Measurements from ENCODE around the gene TMEM97. TPM values are rescaled to one million over a fixed set of nuclear protein-coding genes. Genes with fewer than 3 reads are reported as not detected.

The TMEM97 gene
- total and polyA plus RNA-seq, 2 experiments from 2014 or later: 63.6 to 66.9 TPM

GRCh38 chr17:28276011-28276410 is 43.0 kb upstream of the TMEM97 start:
- Histone ChIP-seq H3K4me1 (ENCODE audit: insufficient read depth) (no peaks in the 10 kb centered on the region), H2AFZ (no peak overlapping the region), H3K9me3 (ENCODE audit: low read depth) (no peaks in the 10 kb centered on the region), H3K27me3 (no peaks in the 10 kb centered on the region), H3K79me2 (no peaks in the 10 kb centered on the region), H3K36me3 (replicated peaks; ENCODE audit: insufficient read depth, low read depth) (no peaks in the 10 kb centered on the region), H3K9me2 (replicated peaks; ENCODE audit: insufficient read depth) (no peaks in the 10 kb centered on the region), H3K27ac (no peak overlapping the region), H4K20me1 (ENCODE audit: insufficient read depth, poor library complexity, severe bottlenecking) (no peaks in the 10 kb centered on the region), H3K4me2 (no peak overlapping the region), H3K4me3 (no peak overlapping the region)
- TF ChIP-seq EZH2 (IDR thresholded peaks at IDR 0.05; ENCODE audit: borderline replicate concordance) (no peak), CTCF (IDR thresholded peaks at IDR 0.05; ENCODE audit: poor library complexity) (no peak), EZH2phosphoT487 (IDR thresholded peaks at IDR 0.05; ENCODE audit: low read depth, severe bottlenecking, unreplicated experiment) (no peak)
- WGBS (ENCODE audit: low lambda C conversion rate, missing lambda C conversion rate): 93% methylated on average over 6 of the region's 6 CpGs
- DNase-seq (ENCODE audit: low spot score): no peak

GRCh38 chr17:28279411-28279810 is 39.6 kb upstream of the TMEM97 start:
- DNase-seq (ENCODE audit: low spot score): no peak
- Histone ChIP-seq H3K27ac (no peak overlapping the region), H3K27me3 (no peaks in the 10 kb centered on the region), H3K9me2 (replicated peaks; ENCODE audit: insufficient read depth) (no peaks in the 10 kb centered on the region), H3K4me3 (no peak overlapping the region), H4K20me1 (ENCODE audit: insufficient read depth, poor library complexity, severe bottlenecking) (no peaks in the 10 kb centered on the region), H3K36me3 (replicated peaks; ENCODE audit: insufficient read depth, low read depth) (no peaks in the 10 kb centered on the region), H3K4me2 (no peak overlapping the region), H3K9me3 (ENCODE audit: low read depth) (no peaks in the 10 kb centered on the region), H3K79me2 (no peaks in the 10 kb centered on the region), H3K4me1 (ENCODE audit: insufficient read depth) (no peaks in the 10 kb centered on the region), H2AFZ (no peak overlapping the region)
- WGBS (ENCODE audit: low lambda C conversion rate, missing lambda C conversion rate): 88% methylated on average over 6 of the region's 6 CpGs
- no peak for TF ChIP-seq CTCF (IDR thresholded peaks at IDR 0.05; ENCODE audit: poor library complexity)
- no peak for TF ChIP-seq EZH2 (IDR thresholded peaks at IDR 0.05; ENCODE audit: borderline replicate concordance)
- TF ChIP-seq EZH2phosphoT487 (IDR thresholded peaks at IDR 0.05; ENCODE audit: low read depth, severe bottlenecking, unreplicated experiment): no peak

- no peak overlapping the region for H3K27ac ChIP-seq
- no peak overlapping the region for H2AFZ ChIP-seq
- H3K4me3 ChIP-seq: no peak overlapping the region
- H3K36me3 ChIP-seq (replicated peaks; ENCODE audit: insufficient read depth, low read depth): no peaks in the 10 kb centered on the region
- 84% methylated on average over 3 of the region's 3 CpGs for WGBS (ENCODE audit: low lambda C conversion rate, missing lambda C conversion rate)
- no peaks in the 10 kb centered on the region for H3K27me3 ChIP-seq
- H3K9me2 ChIP-seq (replicated peaks; ENCODE audit: insufficient read depth): no peaks in the 10 kb centered on the region
- no peaks in the 10 kb centered on the region for H4K20me1 ChIP-seq (ENCODE audit: insufficient read depth, poor library complexity, severe bottlenecking)
- H3K79me2 ChIP-seq: no peaks in the 10 kb centered on the region
- no peak for DNase-seq (ENCODE audit: low spot score)
- TF ChIP-seq EZH2 (IDR thresholded peaks at IDR 0.05; ENCODE audit: borderline replicate concordance) (no peak), EZH2phosphoT487 (IDR thresholded peaks at IDR 0.05; ENCODE audit: low read depth, severe bottlenecking, unreplicated experiment) (no peak), CTCF (IDR thresholded peaks at IDR 0.05; ENCODE audit: poor library complexity) (no peak)
- no peaks in the 10 kb centered on the region for H3K9me3 ChIP-seq (ENCODE audit: low read depth)
- no peaks in the 10 kb centered on the region for H3K4me1 ChIP-seq (ENCODE audit: insufficient read depth)
- no peak overlapping the region for H3K4me2 ChIP-seq
These were observed 38.2 kb upstream of the TMEM97 start for GRCh38 chr17:28280826-28281225.

GRCh38 chr17:28282596-28282995 is 36.4 kb upstream of the TMEM97 start:
- Histone ChIP-seq H3K9me2 (replicated peaks; ENCODE audit: insufficient read depth) (no peaks in the 10 kb centered on the region), H3K27ac (no peak overlapping the region), H3K79me2 (no peaks in the 10 kb centered on the region), H3K27me3 (no peaks in the 10 kb centered on the region), H3K4me2 (no peak overlapping the region), H3K4me3 (no peak overlapping the region), H4K20me1 (ENCODE audit: insufficient read depth, poor library complexity, severe bottlenecking) (no peaks in the 10 kb centered on the region), H3K9me3 (ENCODE audit: low read depth) (no peaks in the 10 kb centered on the region), H3K4me1 (ENCODE audit: insufficient read depth) (no peaks in the 10 kb centered on the region), H2AFZ (no peak overlapping the region), H3K36me3 (replicated peaks; ENCODE audit: insufficient read depth, low read depth) (no peaks in the 10 kb centered on the region)
- WGBS (ENCODE audit: low lambda C conversion rate, missing lambda C conversion rate): 73% methylated on average over 7 of the region's 7 CpGs
- TF ChIP-seq CTCF (IDR thresholded peaks at IDR 0.05; ENCODE audit: poor library complexity): no peak
- no peak for TF ChIP-seq EZH2 (IDR thresholded peaks at IDR 0.05; ENCODE audit: borderline replicate concordance)
- TF ChIP-seq EZH2phosphoT487 (IDR thresholded peaks at IDR 0.05; ENCODE audit: low read depth, severe bottlenecking, unreplicated experiment): no peak
- no peak for DNase-seq (ENCODE audit: low spot score)

Data from hepatocyte (in vitro differentiated cells).